ENCODE data around the gene CCR7. TPM values are rescaled to one million over a fixed set of nuclear protein-coding genes. Genes with fewer than 3 reads are reported as not detected.

The CCR7 gene
- total RNA-seq, 6 donors from 2014 or later: 0.30 to 2.8 (median 1.4) TPM; not detected in 2

DNA sequence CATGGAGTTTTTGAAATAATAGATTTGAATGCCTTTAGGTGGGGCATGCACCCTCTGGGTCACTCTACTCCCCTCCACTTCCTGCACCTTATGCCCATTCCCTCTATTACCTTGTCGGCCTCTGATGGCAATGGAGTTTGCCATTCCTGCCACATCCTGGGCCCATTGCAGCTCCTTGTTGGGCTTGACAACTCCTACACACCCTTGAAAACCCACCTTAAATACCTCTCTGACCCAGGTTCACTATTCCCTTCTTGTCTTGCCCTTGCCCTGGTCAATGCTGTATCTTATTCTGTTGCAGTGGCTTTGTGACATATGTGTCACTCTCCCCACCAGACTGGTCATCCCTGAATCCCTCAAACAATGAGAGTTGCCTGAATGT is 2.4 kb downstream of the CCR7 start:
- Histone ChIP-seq H3K4me1 (peaks cover 14 to 21% (median 17%) of the 10 kb centered on the region in 4 donors), H3K9me3 (no peaks in the 10 kb centered on the region), H3K27me3 (no peaks in the 10 kb centered on the region), H3K36me3 (no peaks in the 10 kb centered on the region), H3K4me3 (no peak overlapping the region), H3K27ac (no peak overlapping the region)
- DNase-seq: no peak
- 81 to 88% methylated on average over 1 of the region's 1 CpG for WGBS, 2 donors
- no peak for TF ChIP-seq EP300 (IDR thresholded peaks at IDR 0.05)
- TF ChIP-seq POLR2AphosphoS5 (IDR thresholded peaks at IDR 0.05): no peak
- no peak for TF ChIP-seq POLR2A (IDR thresholded peaks at IDR 0.05)
- TF ChIP-seq, protein P1, sequence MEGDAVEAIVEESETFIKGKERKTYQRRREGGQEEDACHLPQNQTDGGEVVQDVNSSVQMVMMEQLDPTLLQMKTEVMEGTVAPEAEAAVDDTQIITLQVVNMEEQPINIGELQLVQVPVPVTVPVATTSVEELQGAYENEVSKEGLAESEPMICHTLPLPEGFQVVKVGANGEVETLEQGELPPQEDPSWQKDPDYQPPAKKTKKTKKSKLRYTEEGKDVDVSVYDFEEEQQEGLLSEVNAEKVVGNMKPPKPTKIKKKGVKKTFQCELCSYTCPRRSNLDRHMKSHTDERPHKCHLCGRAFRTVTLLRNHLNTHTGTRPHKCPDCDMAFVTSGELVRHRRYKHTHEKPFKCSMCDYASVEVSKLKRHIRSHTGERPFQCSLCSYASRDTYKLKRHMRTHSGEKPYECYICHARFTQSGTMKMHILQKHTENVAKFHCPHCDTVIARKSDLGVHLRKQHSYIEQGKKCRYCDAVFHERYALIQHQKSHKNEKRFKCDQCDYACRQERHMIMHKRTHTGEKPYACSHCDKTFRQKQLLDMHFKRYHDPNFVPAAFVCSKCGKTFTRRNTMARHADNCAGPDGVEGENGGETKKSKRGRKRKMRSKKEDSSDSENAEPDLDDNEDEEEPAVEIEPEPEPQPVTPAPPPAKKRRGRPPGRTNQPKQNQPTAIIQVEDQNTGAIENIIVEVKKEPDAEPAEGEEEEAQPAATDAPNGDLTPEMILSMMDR (IDR thresholded peaks at IDR 0.05): no peak
- ATAC-seq (ENCODE audit: low FRiP score in 2 of 2): no peak

DNA sequence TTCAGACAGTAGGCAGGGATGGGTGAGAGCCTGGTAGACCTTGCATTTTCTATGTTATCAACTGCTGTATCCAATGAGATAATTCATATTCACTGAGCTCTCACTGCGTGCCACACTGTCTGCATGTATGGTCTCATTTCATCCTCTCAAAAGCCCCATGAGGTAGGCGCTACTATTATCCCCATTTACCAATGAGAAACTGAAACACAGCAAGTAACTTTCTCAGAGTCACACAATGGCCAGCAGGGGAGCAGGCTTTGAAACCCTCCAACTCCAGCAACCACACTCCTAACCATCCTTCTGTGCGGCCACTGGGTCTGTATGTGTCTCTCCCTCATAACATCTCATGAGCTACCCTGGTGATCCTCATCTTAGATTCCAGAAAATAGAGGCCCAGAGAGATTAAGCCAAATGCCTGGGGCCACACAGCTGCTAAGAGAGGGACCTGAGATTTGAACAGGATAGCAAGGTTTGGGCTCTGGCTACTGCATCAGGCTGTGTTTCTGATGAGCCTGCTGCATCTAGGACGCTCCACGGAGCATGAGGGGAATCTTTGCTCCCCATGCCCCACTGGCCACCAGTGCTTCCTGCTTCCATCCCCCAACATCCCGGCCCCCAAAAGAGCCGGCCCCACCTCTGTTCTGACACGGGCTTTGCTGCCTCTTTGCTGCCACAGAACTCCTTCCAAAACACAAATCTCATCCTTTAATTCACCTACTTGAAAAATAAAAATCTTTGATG is 3.2 kb downstream of the CCR7 start:
- ATAC-seq (ENCODE audit: low FRiP score in 2 of 2): no peak
- no peaks in the 10 kb centered on the region for H3K27me3 ChIP-seq
- no peak overlapping the region for H3K4me3 ChIP-seq
- peaks cover 22 to 28% (median 24%) of the 10 kb centered on the region in 4 donors for H3K4me1 ChIP-seq
- no peaks in the 10 kb centered on the region for H3K36me3 ChIP-seq
- TF ChIP-seq, protein P1 (IDR thresholded peaks at IDR 0.05): peak in 2 of 6 experiments; percentile 7 to 10
- TF ChIP-seq POLR2A (IDR thresholded peaks at IDR 0.05) (no peak), POLR2AphosphoS5 (IDR thresholded peaks at IDR 0.05) (no peak), EP300 (IDR thresholded peaks at IDR 0.05) (no peak)
- H3K27ac ChIP-seq: no peak overlapping the region
- WGBS, 2 donors: 70% methylated on average over 8 of the region's 8 CpGs
- no peaks in the 10 kb centered on the region for H3K9me3 ChIP-seq
- no peak for DNase-seq

DNA sequence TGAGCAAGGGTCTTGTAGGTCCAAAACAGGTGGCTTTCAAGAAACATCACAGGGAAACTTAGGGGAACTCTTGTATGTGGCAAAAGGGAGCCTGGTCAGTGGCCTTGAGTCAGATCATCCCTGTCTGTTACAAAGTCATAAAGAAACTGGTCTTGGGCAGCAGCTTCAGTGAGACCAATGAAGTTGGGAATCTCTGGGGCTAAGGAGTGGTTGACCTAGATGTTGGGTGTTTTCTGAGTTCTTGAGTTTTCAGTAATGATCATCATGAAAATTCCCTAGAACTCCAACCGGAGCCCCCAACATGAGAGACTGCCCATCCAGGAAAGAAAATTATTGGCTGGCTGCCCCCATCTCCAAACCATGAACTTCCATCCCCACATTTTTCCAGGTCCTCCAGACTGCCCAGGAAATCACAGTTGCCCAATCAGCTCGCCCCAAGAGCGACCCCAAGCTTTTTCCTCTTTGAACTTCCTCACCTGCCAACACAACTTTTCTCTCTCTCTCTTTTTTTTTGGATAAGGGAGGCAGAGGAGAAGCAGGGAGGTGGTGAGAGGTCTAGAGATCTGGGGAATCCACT is 3.9 kb downstream of the CCR7 start:
- Histone ChIP-seq H3K4me3 (no peak overlapping the region), H3K9me3 (no peaks in the 10 kb centered on the region), H3K4me1 (peaks cover 28 to 35% (median 29%) of the 10 kb centered on the region in 4 donors), H3K27me3 (no peaks in the 10 kb centered on the region), H3K36me3 (no peaks in the 10 kb centered on the region), H3K27ac (peak overlapping the region in 2 of 4 donors; percentile 30 to 72)
- 71 to 74% methylated on average over 3 of the region's 3 CpGs for WGBS, 2 donors
- no peak for ATAC-seq (ENCODE audit: low FRiP score in 2 of 2)
- TF ChIP-seq, protein P1 (IDR thresholded peaks at IDR 0.05): no peak
- no peak for TF ChIP-seq POLR2A (IDR thresholded peaks at IDR 0.05)
- no peak for TF ChIP-seq POLR2AphosphoS5 (IDR thresholded peaks at IDR 0.05)
- TF ChIP-seq EP300 (IDR thresholded peaks at IDR 0.05): no peak
- DNase-seq: no peak

DNA sequence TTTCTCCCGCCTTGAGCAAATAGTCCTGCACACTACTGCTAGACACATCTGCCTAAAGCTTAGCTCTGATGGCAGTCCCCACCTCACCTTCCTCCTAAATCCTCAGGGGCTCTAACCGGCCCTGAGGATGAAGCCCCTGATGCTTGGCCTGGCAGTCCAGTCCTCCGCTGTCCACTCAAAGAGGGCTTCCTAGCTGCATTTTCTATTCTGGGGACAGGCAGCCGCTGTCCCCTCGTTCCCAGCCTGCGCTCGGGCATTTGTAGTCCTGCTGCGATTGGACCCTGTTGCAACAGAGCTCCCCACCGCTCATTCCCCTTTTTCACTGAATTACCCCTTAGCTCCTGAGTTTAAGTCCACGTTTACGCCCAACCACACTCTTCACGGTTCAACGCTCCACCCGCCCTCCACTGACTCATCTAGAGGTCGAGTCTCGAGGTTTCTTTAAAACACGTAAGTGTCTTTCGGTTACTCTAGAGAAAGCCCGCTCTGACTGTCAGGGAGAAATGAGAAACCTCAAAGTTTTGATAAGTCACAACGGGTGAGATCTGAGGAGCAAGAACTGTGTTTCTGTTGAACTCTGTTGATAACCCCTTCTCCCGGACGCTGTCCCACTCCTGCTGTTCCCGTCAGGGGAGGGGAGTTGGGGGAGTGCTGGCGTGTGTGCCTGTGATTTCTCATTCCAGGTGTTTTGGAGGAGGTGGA is 4.5 kb downstream of the CCR7 start:
- H3K4me1 ChIP-seq: peaks cover 28 to 37% (median 33%) of the 10 kb centered on the region in 4 donors
- H3K36me3 ChIP-seq: no peaks in the 10 kb centered on the region
- DNase-seq (no peak), ATAC-seq (ENCODE audit: low FRiP score in 2 of 2) (peak in 1 of 2 donors; percentile 67)
- H3K27me3 ChIP-seq: no peaks in the 10 kb centered on the region
- TF ChIP-seq POLR2A (IDR thresholded peaks at IDR 0.05): peak in 1 of 4 donors; percentile 13
- TF ChIP-seq, protein P1 (IDR thresholded peaks at IDR 0.05): peak in 1 of 6 experiments; percentile 23
- no peak for TF ChIP-seq POLR2AphosphoS5 (IDR thresholded peaks at IDR 0.05)
- no peak for TF ChIP-seq EP300 (IDR thresholded peaks at IDR 0.05)
- H3K9me3 ChIP-seq: no peaks in the 10 kb centered on the region
- H3K27ac ChIP-seq: peak overlapping the region; percentile 37 to 79 (median 67)
- peak overlapping the region in 2 of 4 donors; percentile 25 to 27 for H3K4me3 ChIP-seq
- 63 to 66% methylated on average over 24 of the region's 24 CpGs for WGBS, 2 donors
